A673 (cell line): Measurements from ENCODE around the gene NCKAP5. TPM values are rescaled to one million over a fixed set of nuclear protein-coding genes. Genes with fewer than 3 reads are reported as not detected.

Source experiments
- BruUV-seq: library from RNA; stranded (reverse); fragments of 400-500 nt; replicated peaks from 2 replicates; lab custom pipeline; 2021; lab: Mats Ljungman, UMichigan
- CTCF ChIA-PET: fragments of 300-600 bp; sonication (Branson Sonifier 250); formaldehyde crosslinking; loops from one replicate; lab custom pipeline; 2022; ENCODE audit warnings: antibody characterized with exemption; lab: Charles Lee
- POLR2A ChIA-PET: fragments of 300-600 bp; sonication (Branson Sonifier 250); formaldehyde crosslinking; loops from one replicate; lab custom pipeline; 2022; ENCODE audit warnings: antibody characterized with exemption; ENCODE audit not compliant: low non-redundant PET; lab: Charles Lee
- DNase-seq: peaks from one replicate; pipeline ENCODE4 v3.0.0-alpha.2; 2015; ENCODE audit warnings: low spot score
- H3K27ac ChIP-seq: fragments of 200-600 bp; sonication (generic); 2 replicates; pipeline ENCODE4 v1.5.1; 2016; ENCODE audit warnings: mixed run types, low read depth, mild to moderate bottlenecking, mixed read lengths, antibody characterized with exemption, low read length; ENCODE audit not compliant: poor library complexity, severe bottlenecking
- H3K27me3 ChIP-seq: fragments of 200-600 bp; sonication (generic); replicated peaks from 2 replicates; pipeline ENCODE4 v1.6.1; 2017; ENCODE audit warnings: mixed run types, low read depth, mild to moderate bottlenecking, mixed read lengths, antibody characterized with exemption, low read length; ENCODE audit not compliant: insufficient read depth, poor library complexity
- H3K36me3 ChIP-seq: fragments of 200-600 bp; sonication (generic); 2 replicates; pipeline ENCODE4 v1.6.1; 2016; ENCODE audit warnings: mixed run types, mild to moderate bottlenecking, mixed read lengths, antibody characterized with exemption, low read length; ENCODE audit not compliant: insufficient read depth, poor library complexity, severe bottlenecking
- H3K4me1 ChIP-seq: fragments of 200-600 bp; sonication (generic); 2 replicates; pipeline ENCODE4 v1.6.1; 2017; ENCODE audit warnings: mixed run types, mild to moderate bottlenecking, mixed read lengths, antibody characterized with exemption, low read length; ENCODE audit not compliant: insufficient read depth, poor library complexity, severe bottlenecking
- H3K4me3 ChIP-seq: fragments of 200-600 bp; sonication (generic); 2 replicates; pipeline ENCODE4 v1.5.1; 2016; ENCODE audit warnings: low read depth, mixed run types, mild to moderate bottlenecking, mixed read lengths, low read length; ENCODE audit not compliant: poor library complexity, severe bottlenecking
- H3K9me3 ChIP-seq: fragments of 200-600 bp; sonication (generic); 2 replicates; pipeline ENCODE4 v1.6.1; 2016; ENCODE audit warnings: mixed run types, low read depth, mild to moderate bottlenecking, mixed read lengths, antibody characterized with exemption, low read length; ENCODE audit not compliant: poor library complexity, severe bottlenecking
- EZH2 ChIP-seq: fragments of 200-600 bp; sonication (generic); IDR thresholded peaks from 2 replicates; pipeline ENCODE4 v1.6.1; 2017; ENCODE audit warnings: borderline replicate concordance, low read depth, mild to moderate bottlenecking, mixed read lengths, antibody characterized with exemption, low read length; ENCODE audit not compliant: poor library complexity, severe bottlenecking
- intact Hi-C: fragments of 100-400 bp; cut with micrococcal nuclease; formaldehyde crosslinking; loops from one replicate; pipeline ENCODE4 v1.10.0; 2022; ENCODE audit not compliant: unreplicated experiment
- total RNA-seq: library from RNA; stranded (reverse); gene quantifications from 2 replicates; pipeline ENCODE4 v1.2.3, GENCODE V29; 2021
- TF ChIP-seq, protein P1 (sequence below): fragments of 300-800, 200-600 bp; sonication (generic); conservative IDR thresholded peaks from 2 replicates; pipeline ENCODE4 v1.5.1; 2017; ENCODE audit warnings: low read depth, mild to moderate bottlenecking, antibody characterized with exemption, low read length, moderate library complexity, mixed read lengths

NCKAP5 gene
- total RNA-seq, 1 experiment from 2014 or later, result 26.6 TPM

DNA sequence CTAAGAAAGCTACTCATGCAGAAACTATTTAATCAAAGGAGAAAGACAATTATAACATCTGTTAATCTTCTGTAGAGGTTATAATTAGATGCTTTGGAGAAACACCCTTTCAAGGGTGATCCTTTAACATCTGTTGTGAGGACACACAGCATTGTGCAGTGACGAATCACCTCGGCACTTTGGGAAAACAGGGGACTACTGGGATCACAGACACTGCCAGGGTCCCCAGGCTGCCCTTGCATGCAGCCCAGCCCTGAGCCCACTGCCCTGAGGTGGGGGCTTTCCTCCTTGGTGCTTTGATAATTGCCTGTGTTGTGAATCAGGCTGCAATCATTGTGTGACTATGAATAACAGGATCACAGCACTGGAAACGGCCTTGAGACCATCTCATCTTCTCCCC, 10.6 kb downstream of the NCKAP5 start:
- ChIA-PET POLR2A (no interaction called here), CTCF (interaction anchor here (0.6 kb wide), 1 partner anchor 294 kb away, joined by 4 read pairs; no protein-coding TSS in a partner anchor)
- H3K27me3 ChIP-seq, result no peaks in the 10 kb centered on the region
- peaks cover 54% of the 10 kb centered on the region for H3K4me1 ChIP-seq
- peaks cover 2% of the 10 kb centered on the region for H3K36me3 ChIP-seq
- no peak overlapping the region for H3K4me3 ChIP-seq
- H3K27ac ChIP-seq, result peak overlapping the region; percentile 48
- DNase-seq, result no peak
- intact Hi-C loops, result no loop called here
- no peak for TF ChIP-seq EZH2
- BruUV-seq, result no TSS peak
- no peaks in the 10 kb centered on the region for H3K9me3 ChIP-seq

DNA sequence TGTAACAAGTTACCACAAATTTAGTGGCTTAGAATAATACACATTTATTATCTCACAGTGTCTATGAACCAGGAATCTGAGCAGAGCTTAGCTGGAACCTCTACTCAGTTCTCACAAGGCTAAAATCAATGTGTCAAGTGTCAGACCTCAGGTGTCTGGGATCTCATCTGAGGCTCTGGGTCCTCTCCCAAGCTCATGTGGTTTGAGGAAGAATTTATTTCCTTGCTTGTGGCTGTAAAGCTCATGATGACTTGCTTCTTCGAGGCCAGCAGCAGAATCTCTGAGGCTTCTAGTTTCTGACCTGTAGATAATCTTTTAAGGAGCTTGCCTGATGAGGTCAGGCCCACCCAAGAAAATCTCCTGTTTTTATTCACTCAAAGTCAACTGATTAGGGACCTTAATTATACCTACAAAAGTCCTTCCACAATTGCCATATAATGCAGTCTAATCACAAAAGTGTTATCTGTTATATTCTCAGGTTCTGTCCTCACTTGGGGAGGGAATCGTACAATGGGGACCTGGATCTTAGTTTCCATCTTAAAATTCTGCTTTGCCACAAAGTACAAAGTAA, 14.3 kb downstream of the NCKAP5 start:
- peaks cover 17% of the 10 kb centered on the region for H3K4me1 ChIP-seq
- no peaks in the 10 kb centered on the region for H3K9me3 ChIP-seq
- no peaks in the 10 kb centered on the region for H3K27me3 ChIP-seq
- CTCF ChIA-PET, result no interaction called here
- TF ChIP-seq EZH2, result no peak
- TF ChIP-seq, protein P1, sequence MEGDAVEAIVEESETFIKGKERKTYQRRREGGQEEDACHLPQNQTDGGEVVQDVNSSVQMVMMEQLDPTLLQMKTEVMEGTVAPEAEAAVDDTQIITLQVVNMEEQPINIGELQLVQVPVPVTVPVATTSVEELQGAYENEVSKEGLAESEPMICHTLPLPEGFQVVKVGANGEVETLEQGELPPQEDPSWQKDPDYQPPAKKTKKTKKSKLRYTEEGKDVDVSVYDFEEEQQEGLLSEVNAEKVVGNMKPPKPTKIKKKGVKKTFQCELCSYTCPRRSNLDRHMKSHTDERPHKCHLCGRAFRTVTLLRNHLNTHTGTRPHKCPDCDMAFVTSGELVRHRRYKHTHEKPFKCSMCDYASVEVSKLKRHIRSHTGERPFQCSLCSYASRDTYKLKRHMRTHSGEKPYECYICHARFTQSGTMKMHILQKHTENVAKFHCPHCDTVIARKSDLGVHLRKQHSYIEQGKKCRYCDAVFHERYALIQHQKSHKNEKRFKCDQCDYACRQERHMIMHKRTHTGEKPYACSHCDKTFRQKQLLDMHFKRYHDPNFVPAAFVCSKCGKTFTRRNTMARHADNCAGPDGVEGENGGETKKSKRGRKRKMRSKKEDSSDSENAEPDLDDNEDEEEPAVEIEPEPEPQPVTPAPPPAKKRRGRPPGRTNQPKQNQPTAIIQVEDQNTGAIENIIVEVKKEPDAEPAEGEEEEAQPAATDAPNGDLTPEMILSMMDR, result no peak
- no peak overlapping the region for H3K4me3 ChIP-seq
- no peak for DNase-seq
- intact Hi-C loops, result no loop called here
- peaks cover 2% of the 10 kb centered on the region for H3K36me3 ChIP-seq
- no peak overlapping the region for H3K27ac ChIP-seq
- no TSS peak for BruUV-seq
- POLR2A ChIA-PET, result no interaction called here

DNA sequence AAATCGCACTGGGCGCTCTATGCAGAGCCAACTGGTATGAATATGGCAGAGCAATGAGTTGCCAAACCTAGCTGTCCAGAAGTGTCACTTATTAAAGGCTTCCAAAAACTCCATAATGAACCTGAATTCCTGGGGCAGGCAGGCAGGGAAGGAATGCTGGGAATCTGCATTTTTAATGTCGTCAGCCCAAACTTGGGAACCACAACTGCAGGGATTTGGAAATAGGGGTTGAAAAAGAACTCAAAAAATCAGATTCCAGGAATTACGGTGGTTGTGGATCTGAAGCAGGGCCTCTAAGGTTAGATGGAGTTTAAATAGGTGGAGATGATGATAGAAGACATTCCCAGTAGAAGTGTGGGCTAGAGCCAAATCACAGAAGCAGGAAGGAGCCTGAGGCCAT, 15.0 kb downstream of the NCKAP5 start:
- Histone ChIP-seq H3K9me3 (no peaks in the 10 kb centered on the region), H3K36me3 (peaks cover 2% of the 10 kb centered on the region), H3K4me3 (no peak overlapping the region), H3K27ac (no peak overlapping the region), H3K27me3 (no peaks in the 10 kb centered on the region), H3K4me1 (peaks cover 15% of the 10 kb centered on the region)
- CTCF ChIA-PET, result no interaction called here
- intact Hi-C loops, result no loop called here
- no TSS peak for BruUV-seq
- DNase-seq, result no peak
- POLR2A ChIA-PET, result no interaction called here
- no peak for TF ChIP-seq EZH2

DNA sequence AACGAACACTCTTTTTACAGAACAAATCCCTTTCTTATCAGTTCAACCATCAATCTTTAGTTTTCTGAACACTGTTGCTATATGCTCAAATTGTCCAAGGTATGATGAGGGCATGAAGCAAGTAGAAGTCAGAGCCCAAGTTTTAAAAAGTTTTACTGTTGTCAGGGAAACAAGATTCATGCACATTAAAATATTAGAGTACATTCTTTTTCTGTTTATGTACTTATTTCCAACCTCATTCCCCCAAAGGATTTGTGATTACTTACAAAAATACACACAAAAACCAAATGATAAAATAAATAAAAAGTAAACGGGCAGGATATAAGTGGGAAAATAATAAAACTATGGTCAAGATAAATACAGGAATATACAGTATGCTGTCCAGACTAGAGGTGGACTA, 15.4 kb downstream of the NCKAP5 start:
- no peak for DNase-seq
- intact Hi-C loops, result no loop called here
- H3K4me3 ChIP-seq, result no peak overlapping the region
- no TSS peak for BruUV-seq
- no peaks in the 10 kb centered on the region for H3K9me3 ChIP-seq
- no peaks in the 10 kb centered on the region for H3K27me3 ChIP-seq
- peaks cover 10% of the 10 kb centered on the region for H3K4me1 ChIP-seq
- H3K36me3 ChIP-seq, result peaks cover 2% of the 10 kb centered on the region
- CTCF ChIA-PET, result no interaction called here
- POLR2A ChIA-PET, result no interaction called here
- no peak for TF ChIP-seq EZH2
- TF ChIP-seq, protein P1, result no peak
- H3K27ac ChIP-seq, result no peak overlapping the region
